Measurements from ENCODE around the gene TAGLN.

The TAGLN gene

GRCh38 chr11:117199053-117199915 is at the start of gene TAGLN:
Gene TAGLN, plus strand, starts transcription at chr11:117199370. Its CDS starts 3,644 bp downstream, at chr11:117203014.
- H3K4me3 ChIP-seq (ENCODE audit: low read depth in 1 of 2, low read length in 2 of 2) = peak within 1 kb of the TSS; percentile 43 to 50
- H3K9ac ChIP-seq (ENCODE audit: low read depth in 1 of 2, low read length in 2 of 2) = peak within 1 kb of the TSS in 1 of 2 donors; percentile 61
- no peaks in the 10 kb centered on the region for H3K27me3 ChIP-seq (ENCODE audit: control insufficient read depth in 1 of 2, insufficient read depth in 2 of 2, low read length in 2 of 2)
- H3K9me3 ChIP-seq (ENCODE audit: control insufficient read depth in 1 of 2, low read length in 2 of 2) = no peaks in the 10 kb centered on the region
- peaks cover 17 to 19% of the 10 kb centered on the region in 2 donors for H3K4me1 ChIP-seq (ENCODE audit: control insufficient read depth in 1 of 2, insufficient read depth in 2 of 2, low read length in 2 of 2)
- H3K36me3 ChIP-seq (ENCODE audit: control insufficient read depth in 1 of 2, insufficient read depth in 2 of 2, low read length in 2 of 2) = peaks cover 12 to 28% of the 10 kb centered on the region in 2 donors
- H3K27ac ChIP-seq (ENCODE audit: low read depth, low read length) = peak within 1 kb of the TSS; percentile 81

- Histone ChIP-seq H3K9ac (ENCODE audit: low read depth in 1 of 2, low read length in 2 of 2) (no peak overlapping the region), H3K4me1 (ENCODE audit: control insufficient read depth in 1 of 2, insufficient read depth in 2 of 2, low read length in 2 of 2) (peaks cover 5 to 7% of the 10 kb centered on the region in 2 donors), H3K27ac (ENCODE audit: low read depth, low read length) (no peak overlapping the region), H3K36me3 (ENCODE audit: control insufficient read depth in 1 of 2, insufficient read depth in 2 of 2, low read length in 2 of 2) (peaks cover 4 to 14% of the 10 kb centered on the region in 2 donors), H3K9me3 (ENCODE audit: control insufficient read depth in 1 of 2, low read length in 2 of 2) (no peaks in the 10 kb centered on the region), H3K27me3 (ENCODE audit: control insufficient read depth in 1 of 2, insufficient read depth in 2 of 2, low read length in 2 of 2) (no peaks in the 10 kb centered on the region), H3K4me3 (ENCODE audit: low read depth in 1 of 2, low read length in 2 of 2) (no peak overlapping the region)
Measured at GRCh38 chr11:117152066-117152465, 47.1 kb upstream of the TAGLN start.

GRCh38 chr11:117154468-117154867 is 44.7 kb upstream of the TAGLN start:
- H3K9me3 ChIP-seq (ENCODE audit: control insufficient read depth in 1 of 2, low read length in 2 of 2) = no peaks in the 10 kb centered on the region
- no peaks in the 10 kb centered on the region for H3K27me3 ChIP-seq (ENCODE audit: control insufficient read depth in 1 of 2, insufficient read depth in 2 of 2, low read length in 2 of 2)
- no peak overlapping the region for H3K27ac ChIP-seq (ENCODE audit: low read depth, low read length)
- no peak overlapping the region for H3K9ac ChIP-seq (ENCODE audit: low read depth in 1 of 2, low read length in 2 of 2)
- H3K36me3 ChIP-seq (ENCODE audit: control insufficient read depth in 1 of 2, insufficient read depth in 2 of 2, low read length in 2 of 2) = peaks cover 10% of the 10 kb centered on the region in 2 donors
- no peak overlapping the region for H3K4me3 ChIP-seq (ENCODE audit: low read depth in 1 of 2, low read length in 2 of 2)
- H3K4me1 ChIP-seq (ENCODE audit: control insufficient read depth in 1 of 2, insufficient read depth in 2 of 2, low read length in 2 of 2) = no peaks in the 10 kb centered on the region

GRCh38 chr11:117157507-117157906 is 41.7 kb upstream of the TAGLN start:
- H3K27me3 ChIP-seq (ENCODE audit: control insufficient read depth in 1 of 2, insufficient read depth in 2 of 2, low read length in 2 of 2) = no peaks in the 10 kb centered on the region
- no peak overlapping the region for H3K9ac ChIP-seq (ENCODE audit: low read depth in 1 of 2, low read length in 2 of 2)
- no peak overlapping the region for H3K4me3 ChIP-seq (ENCODE audit: low read depth in 1 of 2, low read length in 2 of 2)
- H3K9me3 ChIP-seq (ENCODE audit: control insufficient read depth in 1 of 2, low read length in 2 of 2) = no peaks in the 10 kb centered on the region
- H3K36me3 ChIP-seq (ENCODE audit: control insufficient read depth in 1 of 2, insufficient read depth in 2 of 2, low read length in 2 of 2) = peaks cover 22 to 28% of the 10 kb centered on the region in 2 donors
- no peaks in the 10 kb centered on the region for H3K4me1 ChIP-seq (ENCODE audit: control insufficient read depth in 1 of 2, insufficient read depth in 2 of 2, low read length in 2 of 2)
- H3K27ac ChIP-seq (ENCODE audit: low read depth, low read length) = no peak overlapping the region

GRCh38 chr11:117159892-117160291 is 39.3 kb upstream of the TAGLN start:
- Histone ChIP-seq H3K9me3 (ENCODE audit: control insufficient read depth in 1 of 2, low read length in 2 of 2) (no peaks in the 10 kb centered on the region), H3K9ac (ENCODE audit: low read depth in 1 of 2, low read length in 2 of 2) (no peak overlapping the region), H3K4me1 (ENCODE audit: control insufficient read depth in 1 of 2, insufficient read depth in 2 of 2, low read length in 2 of 2) (no peaks in the 10 kb centered on the region), H3K27me3 (ENCODE audit: control insufficient read depth in 1 of 2, insufficient read depth in 2 of 2, low read length in 2 of 2) (no peaks in the 10 kb centered on the region), H3K36me3 (ENCODE audit: control insufficient read depth in 1 of 2, insufficient read depth in 2 of 2, low read length in 2 of 2) (peaks cover 27 to 42% of the 10 kb centered on the region in 2 donors), H3K27ac (ENCODE audit: low read depth, low read length) (no peak overlapping the region), H3K4me3 (ENCODE audit: low read depth in 1 of 2, low read length in 2 of 2) (no peak overlapping the region)

GRCh38 chr11:117160826-117161225 is 38.3 kb upstream of the TAGLN start:
- peaks cover 27 to 45% of the 10 kb centered on the region in 2 donors for H3K36me3 ChIP-seq (ENCODE audit: control insufficient read depth in 1 of 2, insufficient read depth in 2 of 2, low read length in 2 of 2)

GRCh38 chr11:117166491-117166890 is 32.7 kb upstream of the TAGLN start:
- Histone ChIP-seq H3K27ac (ENCODE audit: low read depth, low read length) (no peak overlapping the region), H3K9me3 (ENCODE audit: control insufficient read depth in 1 of 2, low read length in 2 of 2) (no peaks in the 10 kb centered on the region), H3K27me3 (ENCODE audit: control insufficient read depth in 1 of 2, insufficient read depth in 2 of 2, low read length in 2 of 2) (no peaks in the 10 kb centered on the region), H3K4me3 (ENCODE audit: low read depth in 1 of 2, low read length in 2 of 2) (no peak overlapping the region), H3K36me3 (ENCODE audit: control insufficient read depth in 1 of 2, insufficient read depth in 2 of 2, low read length in 2 of 2) (peaks cover 25 to 69% of the 10 kb centered on the region in 2 donors), H3K9ac (ENCODE audit: low read depth in 1 of 2, low read length in 2 of 2) (no peak overlapping the region), H3K4me1 (ENCODE audit: control insufficient read depth in 1 of 2, insufficient read depth in 2 of 2, low read length in 2 of 2) (peaks cover 6 to 7% of the 10 kb centered on the region in 2 donors)

More at GRCh38 chr11:117160826-117161225, 38.3 kb upstream of the TAGLN start:
- Histone ChIP-seq H3K4me3 (ENCODE audit: low read depth in 1 of 2, low read length in 2 of 2) (no peak overlapping the region), H3K27ac (ENCODE audit: low read depth, low read length) (no peak overlapping the region), H3K9ac (ENCODE audit: low read depth in 1 of 2, low read length in 2 of 2) (no peak overlapping the region), H3K4me1 (ENCODE audit: control insufficient read depth in 1 of 2, insufficient read depth in 2 of 2, low read length in 2 of 2) (no peaks in the 10 kb centered on the region), H3K9me3 (ENCODE audit: control insufficient read depth in 1 of 2, low read length in 2 of 2) (no peaks in the 10 kb centered on the region), H3K27me3 (ENCODE audit: control insufficient read depth in 1 of 2, insufficient read depth in 2 of 2, low read length in 2 of 2) (no peaks in the 10 kb centered on the region)

- Histone ChIP-seq H3K27me3 (ENCODE audit: control insufficient read depth in 1 of 2, insufficient read depth in 2 of 2, low read length in 2 of 2) (no peaks in the 10 kb centered on the region), H3K4me3 (ENCODE audit: low read depth in 1 of 2, low read length in 2 of 2) (no peak overlapping the region), H3K9ac (ENCODE audit: low read depth in 1 of 2, low read length in 2 of 2) (no peak overlapping the region), H3K4me1 (ENCODE audit: control insufficient read depth in 1 of 2, insufficient read depth in 2 of 2, low read length in 2 of 2) (peaks cover 19 to 21% of the 10 kb centered on the region in 2 donors), H3K36me3 (ENCODE audit: control insufficient read depth in 1 of 2, insufficient read depth in 2 of 2, low read length in 2 of 2) (peaks cover 14 to 50% of the 10 kb centered on the region in 2 donors), H3K27ac (ENCODE audit: low read depth, low read length) (no peak overlapping the region), H3K9me3 (ENCODE audit: control insufficient read depth in 1 of 2, low read length in 2 of 2) (no peaks in the 10 kb centered on the region)
Measured at GRCh38 chr11:117169736-117170135, 29.4 kb upstream of the TAGLN start.

GRCh38 chr11:117170210-117170609 is 29.0 kb upstream of the TAGLN start:
- peaks cover 19 to 21% of the 10 kb centered on the region in 2 donors for H3K4me1 ChIP-seq (ENCODE audit: control insufficient read depth in 1 of 2, insufficient read depth in 2 of 2, low read length in 2 of 2)
- no peak overlapping the region for H3K4me3 ChIP-seq (ENCODE audit: low read depth in 1 of 2, low read length in 2 of 2)
- H3K9me3 ChIP-seq (ENCODE audit: control insufficient read depth in 1 of 2, low read length in 2 of 2) = no peaks in the 10 kb centered on the region
- H3K27me3 ChIP-seq (ENCODE audit: control insufficient read depth in 1 of 2, insufficient read depth in 2 of 2, low read length in 2 of 2) = no peaks in the 10 kb centered on the region
- no peak overlapping the region for H3K9ac ChIP-seq (ENCODE audit: low read depth in 1 of 2, low read length in 2 of 2)
- H3K36me3 ChIP-seq (ENCODE audit: control insufficient read depth in 1 of 2, insufficient read depth in 2 of 2, low read length in 2 of 2) = peaks cover 14 to 48% of the 10 kb centered on the region in 2 donors
- H3K27ac ChIP-seq (ENCODE audit: low read depth, low read length) = no peak overlapping the region

- peaks cover 14 to 41% of the 10 kb centered on the region in 2 donors for H3K36me3 ChIP-seq (ENCODE audit: control insufficient read depth in 1 of 2, insufficient read depth in 2 of 2, low read length in 2 of 2)
- no peak overlapping the region for H3K27ac ChIP-seq (ENCODE audit: low read depth, low read length)
- H3K9me3 ChIP-seq (ENCODE audit: control insufficient read depth in 1 of 2, low read length in 2 of 2) = no peaks in the 10 kb centered on the region
- H3K4me1 ChIP-seq (ENCODE audit: control insufficient read depth in 1 of 2, insufficient read depth in 2 of 2, low read length in 2 of 2) = peaks cover 19 to 21% of the 10 kb centered on the region in 2 donors
- H3K27me3 ChIP-seq (ENCODE audit: control insufficient read depth in 1 of 2, insufficient read depth in 2 of 2, low read length in 2 of 2) = no peaks in the 10 kb centered on the region
- H3K9ac ChIP-seq (ENCODE audit: low read depth in 1 of 2, low read length in 2 of 2) = no peak overlapping the region
- H3K4me3 ChIP-seq (ENCODE audit: low read depth in 1 of 2, low read length in 2 of 2) = no peak overlapping the region
Measured at GRCh38 chr11:117171007-117171403, 28.2 kb upstream of the TAGLN start.
